HepG2 (cell line): ENCODE measurements around the gene SUN1. TPM values are rescaled to one million over a fixed set of nuclear protein-coding genes. Genes with fewer than 3 reads are reported as not detected.

ENCODE experiments used
- ATAC-seq: fragments of 200-7000 bp; cut with Tn5 transposase; 3 replicates; pipeline ENCODE4 v1.9.1; 2020; ENCODE audit warnings: mild to moderate bottlenecking, moderate library complexity
- BruUV-seq: library from RNA; stranded (reverse); fragments of 400-500 nt; replicated peaks from 2 replicates; lab custom pipeline; 2021; lab: Mats Ljungman, UMichigan
- CTCF ChIA-PET: fragments of 300-600 bp; formaldehyde crosslinking; extraction: SDS; loops from one replicate; lab custom pipeline; 2021; ENCODE audit warnings: low total read pairs, inconsistent platforms, low intra/inter-chr PET ratio; lab: Yijun Ruan, JAX
- POLR2A ChIA-PET: fragments of 350-600 bp; sonication (Branson Sonifier 250); formaldehyde crosslinking; loops from one replicate; lab custom pipeline; 2020; ENCODE audit warnings: antibody characterized with exemption, inconsistent platforms; lab: Yijun Ruan, JAX
- DNase-seq: peaks from one replicate; pipeline ENCODE4 v3.0.0-alpha.2; 2015; ENCODE audit warnings: low spot score
- FAIRE-seq: peaks from 3 replicates; lab custom pipeline; 2011; peaks lifted over from hg19 to GRCh38; lab: Jason Lieb, UNC
- H2AFZ ChIP-seq: one replicate; pipeline ENCODE4 v1.6.1; 2011; ENCODE audit warnings: low read length, inconsistent platforms
- H3K27ac ChIP-seq: fragments of 300-600 bp; 3 replicates; pipeline ENCODE4 v1.8.0; 2011; ENCODE audit warnings: mixed run types, mild to moderate bottlenecking, mixed read lengths, low read length, inconsistent platforms; ENCODE audit not compliant: insufficient read depth; ENCODE audit errors: extremely low read length
- H3K27me3 ChIP-seq, 2 experiments: fragments of 200-600 bp in 1 of 2; 2 replicates in 1 of 2; 3 replicates in 1 of 2; pipeline versions ENCODE4 v1.6.0 to v1.8.0; 2011; ENCODE audit warnings: low read length in 2 of 2, mild to moderate bottlenecking in 2 of 2, moderate library complexity in 2 of 2, inconsistent platforms in 1 of 2; ENCODE audit not compliant: insufficient read depth in 2 of 2, control insufficient read depth in 1 of 2
- H3K36me3 ChIP-seq, 2 experiments: fragments of 200-600 bp in 1 of 2; replicated peaks in 1 of 2; 2 replicates in 1 of 2; 3 replicates in 1 of 2; pipeline versions ENCODE4 v1.5.1 to v1.8.0; 2011; ENCODE audit warnings: low read length in 2 of 2, inconsistent platforms in 1 of 2; ENCODE audit not compliant: insufficient read depth in 2 of 2, control insufficient read depth in 1 of 2
- H3K4me1 ChIP-seq: 2 replicates; pipeline ENCODE4 v1.5.1; 2012; ENCODE audit warnings: low read length, inconsistent platforms; ENCODE audit not compliant: insufficient read depth
- H3K4me2 ChIP-seq: 2 replicates; pipeline ENCODE4 v1.6.0; 2011; ENCODE audit warnings: low read depth, low read length, inconsistent platforms
- H3K4me3 ChIP-seq, 3 experiments: fragments of 200-600 bp in 1 of 3; sonication (generic), shearing (Covaris generic) in 1 of 3; replicated peaks in 1 of 3; 2 replicates each; pipeline ENCODE4 v1.5.1; 2011 to 2016; ENCODE audit warnings: low read length in 3 of 3, inconsistent platforms in 2 of 3, low read depth in 2 of 3, mild to moderate bottlenecking in 2 of 3, control low read depth in 1 of 3, mixed read lengths in 1 of 3; ENCODE audit not compliant: insufficient read depth in 1 of 3
- H3K79me2 ChIP-seq: one replicate; pipeline ENCODE4 v1.6.1; 2011; ENCODE audit warnings: low read length, inconsistent platforms; ENCODE audit not compliant: insufficient read depth
- H3K9ac ChIP-seq: 2 replicates; pipeline ENCODE4 v1.6.0; 2011; ENCODE audit warnings: mild to moderate bottlenecking, low read depth, low read length, inconsistent platforms; ENCODE audit not compliant: insufficient read depth
- H3K9me3 ChIP-seq: 2 replicates; pipeline ENCODE4 v1.5.1; 2012; ENCODE audit warnings: mild to moderate bottlenecking, low read length
- H4K20me1 ChIP-seq: 2 replicates; pipeline ENCODE4 v1.6.0; 2011; ENCODE audit warnings: inconsistent platforms, mild to moderate bottlenecking, low read length, moderate library complexity; ENCODE audit not compliant: insufficient read depth
- KAT2B ChIP-seq: fragments of 150-350 bp; IDR thresholded peaks from 2 replicates; pipeline ENCODE4 v1.6.1; 2014; ENCODE audit warnings: low read depth, low read length, borderline replicate concordance
- KDM6A ChIP-seq: IDR thresholded peaks from 2 replicates; pipeline ENCODE4 v1.6.1; 2016; ENCODE audit warnings: low read depth
- MXD1 ChIP-seq: sonication (generic); formaldehyde crosslinking; IDR thresholded peaks from 2 replicates; pipeline ENCODE4 v1.4.0; 2020; ENCODE audit warnings: mild to moderate bottlenecking, missing genetic modification reagents
- NBN ChIP-seq: fragments of 450-650 bp; conservative IDR thresholded peaks from 2 replicates; pipeline ENCODE4 v1.6.1; 2017
- NCOR1 ChIP-seq: fragments of 200-600 bp; sonication (generic); IDR thresholded peaks from 2 replicates; pipeline ENCODE4 v1.7.0; 2017; ENCODE audit warnings: antibody characterized with exemption, low read length, borderline replicate concordance
- SYNCRIP ChIP-seq: fragments of 200-400 bp; formaldehyde crosslinking; IDR thresholded peaks from 2 replicates; pipeline ENCODE4 v1.6.1; 2018; ENCODE audit warnings: mild to moderate bottlenecking, low read depth, low read length; ENCODE audit not compliant: insufficient read depth
- TFAP4 ChIP-seq: sonication (generic); IDR thresholded peaks from 2 replicates; pipeline ENCODE4 v1.6.1; 2016; ENCODE audit warnings: low read depth, borderline replicate concordance
- ZC3H13 ChIP-seq: sonication (generic); formaldehyde crosslinking; IDR thresholded peaks from 2 replicates; pipeline ENCODE4 v1.8.1; 2023; ENCODE audit warnings: mild to moderate bottlenecking, missing genetic modification reagents, moderate library complexity
- ZHX1 ChIP-seq: sonication (generic); formaldehyde crosslinking; IDR thresholded peaks from 2 replicates; pipeline ENCODE4 v1.8.1; 2022; ENCODE audit warnings: low read depth, mild to moderate bottlenecking, missing genetic modification reagents
- ZNF160 ChIP-seq: sonication (generic); formaldehyde crosslinking; IDR thresholded peaks from 2 replicates; pipeline ENCODE4 v1.8.0; 2022; ENCODE audit warnings: mild to moderate bottlenecking, inconsistent platforms, missing genetic modification reagents
- ZNF280D ChIP-seq: sonication (generic); formaldehyde crosslinking; IDR thresholded peaks from 2 replicates; pipeline ENCODE4 v1.5.1; 2020; ENCODE audit warnings: mild to moderate bottlenecking, missing genetic modification reagents
- WGBS: methylation state at CpG from one replicate; pipeline ENCODE4 v1.1.6; 2017; ENCODE audit warnings: low lambda C conversion rate; 5-methylcytosine and 5-hydroxymethylcytosine counted together
- in situ Hi-C: cut with HindIII; loops from 2 replicates; pipeline ENCODE4 v1.10.0; 2017; ENCODE audit warnings: low pct_unique_long_range_greater_than_20kb; ENCODE audit not compliant: extremely low pct_ligation_motif_present
- intact Hi-C: fragments of 100-400 bp; cut with micrococcal nuclease; formaldehyde crosslinking; loops from one replicate; pipeline ENCODE4 v1.10.0; 2022; ENCODE audit not compliant: unreplicated experiment
- polyA plus RNA-seq, 8 experiments: library from polyadenylated mRNA; depleted of rRNA in 3 of 8; stranded (reverse) in 7 of 8; unstranded in 1 of 8; fragments of >200 nt; fragmentation: Illumina TruSeq in 4 of 8; extraction: Trizol in 4 of 8; gene quantifications; 2 replicates each; pipeline versions ENCODE4 v1.2.1 to v1.2.3, GENCODE V29; 2011 to 2016; ENCODE audit warnings: low read depth in 4 of 8, missing spikeins in 1 of 8, mixed read lengths in 1 of 8; ENCODE audit not compliant: insufficient read depth in 1 of 8
- total RNA-seq, 5 experiments: library from RNA; depleted of rRNA; stranded (reverse); fragments of >200 nt; fragmentation: Illumina TruSeq; extraction: Trizol; gene quantifications; 2 replicates each; pipeline ENCODE4 v1.2.3, GENCODE V29; 2016; ENCODE audit warnings: low read depth in 1 of 5
- TF ChIP-seq, protein P1 (sequence below): sonication (generic); formaldehyde crosslinking; IDR thresholded peaks from 2 replicates; pipeline ENCODE4 v1.5.0; 2020; ENCODE audit warnings: missing genetic modification reagents

Gene SUN1
- total and polyA plus RNA-seq, 2 of the 13 experiments (the other 11 are each of a cell fraction or from before 2014, with no cell fraction given): 47.0 to 126 TPM

GRCh38 chr7:837001-837400 lies 4.7 kb downstream of the SUN1 start (continued):
- no peak for TF ChIP-seq TFAP4
- TF ChIP-seq, all 625 proteins: peak for 2

- FAIRE-seq (no peak), DNase-seq (no peak), ATAC-seq (no peak)
- 91% methylated on average over 21 of the region's 24 CpGs for WGBS
- H4K20me1 ChIP-seq: peaks cover 2% of the 10 kb centered on the region
- H3K4me2 ChIP-seq: no peak overlapping the region
- intact Hi-C loops (no loop called here), in situ Hi-C loops (no loop called here)
- H3K36me3 ChIP-seq: peaks cover 22 to 46% of the 10 kb centered on the region in 2 experiments; a peak in 4 of 5 replicates
- H3K4me1 ChIP-seq: 0 out of 2 replicates have a peak, but pooled peaks cover 8% of the 10 kb centered on the region
- ChIA-PET POLR2A (no interaction called here), CTCF (no interaction called here)
- no peaks in the 10 kb centered on the region for H3K9me3 ChIP-seq
- H3K27ac ChIP-seq: no peak overlapping the region
- no TSS peak for BruUV-seq
- no peak overlapping the region for H2AFZ ChIP-seq
- H3K9ac ChIP-seq: no peak overlapping the region
- peaks cover 29% of the 10 kb centered on the region for H3K79me2 ChIP-seq
- no peaks in the 10 kb centered on the region for H3K27me3 ChIP-seq
- no peak overlapping the region for H3K4me3 ChIP-seq
- TF ChIP-seq ZNF280D (CRISPR knock-in tag): no peak
- TF ChIP-seq KAT2B: no peak
- no peak for TF ChIP-seq NCOR1
- TF ChIP-seq, protein P1, sequence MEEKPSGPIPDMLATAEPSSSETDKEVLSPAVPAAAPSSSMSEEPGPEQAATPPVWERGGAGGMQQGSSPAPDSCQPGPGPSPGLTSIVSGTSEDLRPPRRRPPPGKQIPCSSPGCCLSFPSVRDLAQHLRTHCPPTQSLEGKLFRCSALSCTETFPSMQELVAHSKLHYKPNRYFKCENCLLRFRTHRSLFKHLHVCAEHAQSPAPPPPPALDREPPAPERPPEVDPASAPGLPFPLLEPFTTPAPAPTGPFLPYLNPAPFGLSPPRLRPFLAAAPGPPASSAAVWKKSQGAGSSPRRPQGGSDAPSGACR: no peak
- no peak for TF ChIP-seq ZHX1 (CRISPR knock-in tag)
- TF ChIP-seq NBN: no peak
- no peak for TF ChIP-seq SYNCRIP
- no peak for TF ChIP-seq MXD1 (CRISPR knock-in tag)
- TF ChIP-seq ZC3H13 (CRISPR knock-in tag): no peak
- no peak for TF ChIP-seq KDM6A (CRISPR knock-in tag)
- TF ChIP-seq ZNF160: no peak
Measured at GRCh38 chr7:840001-840600, 7.8 kb downstream of the SUN1 start.
